ENCODE measurements around the gene CASZ1.

- TF ChIP-seq POLR2AphosphoS5 (IDR thresholded peaks at IDR 0.05): no peak
- TF ChIP-seq POLR2A (IDR thresholded peaks at IDR 0.05): no peak
- TF ChIP-seq CTCF (IDR thresholded peaks at IDR 0.05): no peak
- TF ChIP-seq EP300 (IDR thresholded peaks at IDR 0.05; ENCODE audit: low read depth): no peak
Measured at GRCh38 chr1:10644307-10645128, 151.9 kb downstream of the CASZ1 start.
